HUES64 (cell line): Measurements from ENCODE around the gene CNDP2.

Source experiments
- H3K27ac ChIP-seq: 2 replicates; pipeline ENCODE4 v1.7.0; 2013; ENCODE audit warnings: low read depth, low read length, inconsistent platforms
- H3K27me3 ChIP-seq: 2 replicates; pipeline ENCODE4 v1.6.1; 2013; ENCODE audit warnings: mild to moderate bottlenecking, low read length; ENCODE audit not compliant: insufficient read depth
- H3K36me3 ChIP-seq: 2 replicates; pipeline ENCODE4 v1.6.1; 2013; ENCODE audit warnings: mild to moderate bottlenecking, low read length; ENCODE audit not compliant: insufficient read depth
- H3K4me1 ChIP-seq: 2 replicates; pipeline ENCODE4 v1.6.1; 2013; ENCODE audit warnings: mild to moderate bottlenecking, low read length, moderate library complexity; ENCODE audit not compliant: insufficient read depth
- H3K4me3 ChIP-seq: 2 replicates; pipeline ENCODE4 v1.5.1; 2013; ENCODE audit warnings: mild to moderate bottlenecking, low read length, moderate library complexity
- H3K9ac ChIP-seq: 2 replicates; pipeline ENCODE4 v1.6.1; 2013; ENCODE audit warnings: mild to moderate bottlenecking, low read depth, low read length
- H3K9me3 ChIP-seq: 2 replicates; pipeline ENCODE4 v1.6.1; 2013; ENCODE audit warnings: low read depth, low read length; ENCODE audit not compliant: insufficient read depth
- WGBS: fragments of 150-250, 120-280 bp; methylation state at CpG from one replicate; pipeline ENCODE4 v1.1.7; 2013; ENCODE audit warnings: missing lambda C conversion rate; 5-methylcytosine and 5-hydroxymethylcytosine counted together

The CNDP2 gene

DNA sequence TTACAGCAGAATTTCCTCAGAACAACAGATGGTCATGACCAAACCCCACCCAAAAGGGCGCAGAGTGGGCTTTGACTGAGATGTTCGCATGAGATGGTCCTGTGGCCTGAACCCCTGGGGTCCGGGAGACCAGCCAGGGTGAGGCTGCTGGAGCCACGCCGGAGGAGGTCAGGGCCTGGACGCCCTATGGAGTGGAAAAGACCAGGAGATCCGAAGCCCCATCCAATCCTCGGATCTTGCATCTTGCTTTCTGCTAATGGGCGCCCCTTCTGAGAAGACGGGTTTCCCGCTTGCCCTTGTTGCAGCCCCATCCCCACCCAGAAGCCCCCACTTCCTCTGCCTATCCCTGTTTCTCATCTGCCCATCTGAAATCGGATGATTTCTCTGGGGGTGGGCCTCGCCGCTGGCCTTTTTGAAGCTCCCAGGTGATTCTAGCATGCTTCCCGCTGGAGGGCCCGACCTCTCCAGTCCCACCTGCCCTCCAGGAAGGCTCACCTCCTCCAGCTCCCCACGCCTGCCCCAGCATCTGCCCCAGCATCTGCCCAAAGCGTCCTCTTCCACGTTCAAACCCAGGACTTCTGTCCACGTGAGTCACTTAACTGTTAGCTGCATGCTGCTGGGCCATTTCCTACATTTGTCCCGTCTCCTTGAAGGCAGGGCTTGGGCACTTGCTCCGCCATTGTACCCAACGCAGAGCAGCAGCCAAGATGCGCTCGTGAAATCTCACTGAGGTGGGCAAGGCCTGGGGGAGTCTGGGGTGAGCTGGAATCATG is 33.8 kb downstream of the CNDP2 start:
- Histone ChIP-seq H3K9ac (no peak overlapping the region), H3K4me3 (no peak overlapping the region), H3K36me3 (no peaks in the 10 kb centered on the region), H3K27me3 (no peaks in the 10 kb centered on the region), H3K9me3 (no peaks in the 10 kb centered on the region), H3K27ac (no peak overlapping the region), H3K4me1 (no peaks in the 10 kb centered on the region)
- WGBS = 94% methylated on average over 25 of the region's 25 CpGs

DNA sequence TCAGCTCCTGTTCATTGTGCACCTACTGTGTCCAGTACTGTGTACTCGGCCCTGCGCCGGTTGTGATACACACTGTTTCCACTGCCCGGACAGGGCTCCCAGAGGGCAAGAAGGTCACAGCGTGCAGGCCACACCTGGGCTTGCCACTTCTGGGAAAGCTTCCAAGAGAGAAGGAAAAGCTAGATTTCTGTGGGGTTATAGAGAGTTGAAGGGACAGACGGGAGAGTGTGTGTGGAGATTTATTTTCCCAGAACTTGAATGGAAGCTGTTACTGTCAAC is 34.4 kb downstream of the CNDP2 start:
- H3K36me3 ChIP-seq = no peaks in the 10 kb centered on the region
- no peaks in the 10 kb centered on the region for H3K27me3 ChIP-seq
- no peak overlapping the region for H3K9ac ChIP-seq
- no peak overlapping the region for H3K4me3 ChIP-seq
- no peaks in the 10 kb centered on the region for H3K9me3 ChIP-seq
- WGBS = 95% methylated on average over 6 of the region's 6 CpGs
- H3K27ac ChIP-seq = no peak overlapping the region
- no peaks in the 10 kb centered on the region for H3K4me1 ChIP-seq

DNA sequence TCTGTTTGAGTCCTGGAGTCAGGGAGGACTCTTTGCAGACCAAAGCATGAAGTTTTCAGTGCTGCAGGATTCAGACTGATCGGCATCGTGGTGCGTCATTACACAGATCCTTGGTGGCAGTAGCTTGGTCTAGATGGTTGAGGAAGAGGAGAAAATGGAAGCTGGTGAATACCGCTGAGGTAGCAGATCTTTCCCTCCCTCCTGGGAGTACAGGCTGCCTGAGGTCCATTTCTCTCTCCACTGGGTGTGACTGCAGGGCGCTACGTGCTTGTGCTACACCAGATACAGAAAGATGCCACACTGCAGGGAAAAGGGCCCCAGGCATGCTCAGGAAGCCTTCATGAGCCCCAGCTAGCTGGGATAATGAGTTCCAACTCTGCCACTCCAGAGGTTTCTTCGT is 34.9 kb downstream of the CNDP2 start:
- Histone ChIP-seq H3K4me3 (no peak overlapping the region), H3K27ac (no peak overlapping the region), H3K36me3 (no peaks in the 10 kb centered on the region), H3K27me3 (no peaks in the 10 kb centered on the region), H3K4me1 (no peaks in the 10 kb centered on the region), H3K9me3 (no peaks in the 10 kb centered on the region), H3K9ac (no peak overlapping the region)
- 93% methylated on average over 7 of the region's 7 CpGs for WGBS

DNA sequence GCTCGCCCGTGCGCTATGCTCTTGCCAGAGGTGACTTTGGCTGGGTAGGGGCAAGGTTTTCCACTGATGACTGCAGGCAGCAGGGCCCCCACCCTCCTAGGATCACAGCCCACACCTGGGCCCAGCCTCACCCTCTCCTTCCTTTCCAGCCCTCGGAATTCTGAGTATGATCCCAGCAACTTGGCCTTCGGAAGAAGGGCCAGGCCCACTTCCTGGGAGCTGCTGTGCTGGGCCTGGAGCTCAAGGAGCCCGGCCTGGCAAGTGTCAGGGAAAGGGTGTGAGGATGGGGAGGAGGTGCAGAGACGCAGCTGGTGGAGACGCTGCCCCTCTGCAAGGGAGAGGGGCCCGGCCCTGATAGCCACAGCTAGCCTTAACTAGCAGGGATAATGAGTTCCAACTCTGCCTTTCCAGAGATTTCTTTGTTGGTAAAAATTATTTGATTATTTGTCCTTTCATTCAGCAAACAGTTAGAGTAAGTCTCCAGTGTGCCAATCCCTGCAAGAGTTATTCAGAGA is 36.4 kb downstream of the CNDP2 start:
- H3K27ac ChIP-seq = no peak overlapping the region
- 82% methylated on average over 9 of the region's 9 CpGs for WGBS
- H3K4me1 ChIP-seq = no peaks in the 10 kb centered on the region
- H3K4me3 ChIP-seq = no peak overlapping the region
- no peaks in the 10 kb centered on the region for H3K9me3 ChIP-seq
- H3K9ac ChIP-seq = no peak overlapping the region
- no peaks in the 10 kb centered on the region for H3K27me3 ChIP-seq
- no peaks in the 10 kb centered on the region for H3K36me3 ChIP-seq

DNA sequence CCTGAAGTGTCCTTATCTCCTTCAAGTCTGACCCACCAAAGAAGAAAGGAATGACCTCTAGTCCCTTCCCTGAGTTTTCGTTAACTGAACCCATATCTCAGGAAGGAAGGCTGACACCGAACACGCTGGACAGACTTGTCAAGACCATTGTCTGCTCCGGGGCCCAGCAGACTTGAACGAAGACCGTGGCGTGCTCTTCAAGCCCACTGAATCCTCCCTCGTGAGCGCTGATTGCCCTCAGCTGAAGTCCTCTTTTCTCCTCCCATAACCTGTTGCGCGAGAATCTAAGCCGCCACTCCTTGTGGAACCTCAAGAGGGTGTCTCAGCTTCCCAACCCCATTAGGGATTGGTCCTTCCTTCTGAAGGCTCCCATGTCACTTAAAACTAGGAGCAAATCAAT is 37.5 kb downstream of the CNDP2 start:
- WGBS = 96% methylated on average over 12 of the region's 12 CpGs
- Histone ChIP-seq H3K36me3 (no peaks in the 10 kb centered on the region), H3K9me3 (no peaks in the 10 kb centered on the region), H3K27ac (no peak overlapping the region), H3K4me3 (no peak overlapping the region), H3K4me1 (no peaks in the 10 kb centered on the region), H3K27me3 (no peaks in the 10 kb centered on the region), H3K9ac (no peak overlapping the region)

DNA sequence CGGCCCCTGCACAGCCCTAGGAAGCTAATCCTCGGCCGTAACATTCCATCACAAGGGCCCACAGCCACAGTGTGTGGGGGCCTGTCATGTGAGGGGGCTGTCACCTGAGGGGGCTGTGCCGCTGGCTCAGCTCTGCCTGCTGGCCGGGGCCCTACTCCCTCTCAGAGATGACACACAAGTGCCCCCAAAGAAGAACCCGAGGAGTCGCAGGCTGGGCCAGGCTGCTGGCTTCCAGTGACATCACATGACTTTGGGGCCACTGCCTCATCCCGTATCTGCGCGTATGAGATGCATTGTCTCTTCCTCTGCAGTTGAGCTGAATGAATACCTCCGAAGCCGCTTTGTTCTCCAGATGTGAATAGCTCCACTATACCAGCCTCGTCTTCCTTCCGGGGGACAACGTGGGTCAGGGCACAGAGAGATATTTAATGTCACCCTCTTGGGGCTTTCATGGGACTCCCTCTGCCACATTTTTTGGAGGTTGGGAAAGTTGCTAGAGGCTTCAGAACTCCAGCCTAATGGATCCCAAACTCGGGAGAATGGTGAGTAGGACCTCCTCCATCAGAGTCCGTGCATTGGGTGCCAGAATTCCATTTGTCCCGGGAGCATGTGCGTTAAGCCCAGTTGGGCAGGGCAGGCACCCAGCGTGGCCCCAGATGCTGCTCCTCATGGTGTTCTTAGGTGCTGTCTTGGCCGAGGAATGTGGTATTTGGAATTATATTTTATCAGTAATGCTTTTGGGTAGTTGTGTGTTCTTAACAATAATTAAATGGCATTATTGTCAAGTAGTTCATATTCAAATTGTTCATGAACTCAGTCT is 38.2 kb downstream of the CNDP2 start, which contains the start of gene CNDP1:
TSS of gene CNDP1 (plus strand) at position 351 of the 820 bp plus-strand sequence. CDS start at position 519, 168 bp downstream.
- no peak within 1 kb of the TSS for H3K4me3 ChIP-seq
- H3K4me1 ChIP-seq = no peaks in the 10 kb centered on the region
- H3K9ac ChIP-seq = no peak within 1 kb of the TSS
- no peaks in the 10 kb centered on the region for H3K9me3 ChIP-seq
- 94% methylated on average over 21 of the region's 21 CpGs for WGBS
- H3K36me3 ChIP-seq = no peaks in the 10 kb centered on the region
- no peak within 1 kb of the TSS for H3K27ac ChIP-seq
- H3K27me3 ChIP-seq = no peaks in the 10 kb centered on the region

DNA sequence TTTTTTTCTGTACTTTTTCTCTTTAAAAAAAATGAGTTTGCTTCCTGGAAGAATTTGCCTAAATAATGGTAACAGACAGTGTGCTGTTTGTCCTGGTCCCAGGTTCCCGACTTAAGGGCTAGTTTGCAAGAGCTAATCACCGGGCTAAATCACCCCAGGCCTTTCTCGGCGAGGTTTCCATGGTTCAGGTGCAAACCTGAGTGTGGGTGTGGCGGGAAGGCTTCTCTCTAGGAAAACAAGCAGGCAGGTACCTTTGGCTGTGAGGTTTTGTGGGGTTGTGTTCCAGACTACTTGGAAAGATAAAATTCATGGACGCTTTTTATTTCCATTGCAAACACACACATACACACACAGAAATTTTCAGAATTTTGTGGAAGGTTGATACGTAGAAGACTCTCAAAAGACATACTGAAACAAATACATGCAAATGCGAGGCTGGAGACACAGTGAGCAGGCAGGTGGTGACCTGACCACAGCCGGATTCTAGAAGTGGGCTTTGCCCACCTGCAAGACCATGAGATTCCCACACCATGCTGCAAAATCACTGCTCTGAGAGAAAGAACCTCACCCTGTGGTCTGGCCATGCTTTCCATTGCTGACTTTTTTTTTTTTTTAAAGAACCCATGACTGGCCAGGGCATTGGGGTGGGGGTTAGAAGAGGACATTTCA is 39.0 kb downstream of the CNDP2 start:
- no peak overlapping the region for H3K27ac ChIP-seq
- H3K4me1 ChIP-seq = no peaks in the 10 kb centered on the region
- H3K9ac ChIP-seq = no peak overlapping the region
- no peaks in the 10 kb centered on the region for H3K36me3 ChIP-seq
- 89% methylated on average over 8 of the region's 9 CpGs for WGBS
- no peaks in the 10 kb centered on the region for H3K27me3 ChIP-seq
- H3K9me3 ChIP-seq = no peaks in the 10 kb centered on the region
- H3K4me3 ChIP-seq = no peak overlapping the region

DNA sequence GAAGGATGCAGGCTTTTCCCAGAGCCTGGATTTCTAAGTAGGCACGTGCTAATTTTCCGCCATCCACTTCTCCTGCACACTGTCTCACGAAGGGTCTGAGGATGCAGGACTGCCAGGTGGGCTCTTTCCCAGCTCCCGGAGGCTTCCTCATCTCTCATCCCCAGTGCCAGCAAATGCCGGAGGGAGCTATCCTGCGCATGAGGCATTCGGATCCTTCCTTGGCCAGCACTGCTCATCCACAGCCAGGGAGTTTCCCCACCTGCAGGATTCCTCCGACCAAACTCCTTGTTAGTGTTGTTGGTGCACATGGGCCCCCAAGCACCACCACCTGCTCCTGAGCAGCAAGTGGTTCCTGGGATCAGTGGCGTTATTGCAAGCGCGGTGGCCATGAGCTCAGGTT is 43.1 kb downstream of the CNDP2 start:
- Histone ChIP-seq H3K9me3 (no peaks in the 10 kb centered on the region), H3K36me3 (no peaks in the 10 kb centered on the region), H3K27ac (no peak overlapping the region), H3K9ac (no peak overlapping the region), H3K4me1 (no peaks in the 10 kb centered on the region), H3K4me3 (no peak overlapping the region), H3K27me3 (no peaks in the 10 kb centered on the region)
- WGBS = 93% methylated on average over 11 of the region's 11 CpGs

DNA sequence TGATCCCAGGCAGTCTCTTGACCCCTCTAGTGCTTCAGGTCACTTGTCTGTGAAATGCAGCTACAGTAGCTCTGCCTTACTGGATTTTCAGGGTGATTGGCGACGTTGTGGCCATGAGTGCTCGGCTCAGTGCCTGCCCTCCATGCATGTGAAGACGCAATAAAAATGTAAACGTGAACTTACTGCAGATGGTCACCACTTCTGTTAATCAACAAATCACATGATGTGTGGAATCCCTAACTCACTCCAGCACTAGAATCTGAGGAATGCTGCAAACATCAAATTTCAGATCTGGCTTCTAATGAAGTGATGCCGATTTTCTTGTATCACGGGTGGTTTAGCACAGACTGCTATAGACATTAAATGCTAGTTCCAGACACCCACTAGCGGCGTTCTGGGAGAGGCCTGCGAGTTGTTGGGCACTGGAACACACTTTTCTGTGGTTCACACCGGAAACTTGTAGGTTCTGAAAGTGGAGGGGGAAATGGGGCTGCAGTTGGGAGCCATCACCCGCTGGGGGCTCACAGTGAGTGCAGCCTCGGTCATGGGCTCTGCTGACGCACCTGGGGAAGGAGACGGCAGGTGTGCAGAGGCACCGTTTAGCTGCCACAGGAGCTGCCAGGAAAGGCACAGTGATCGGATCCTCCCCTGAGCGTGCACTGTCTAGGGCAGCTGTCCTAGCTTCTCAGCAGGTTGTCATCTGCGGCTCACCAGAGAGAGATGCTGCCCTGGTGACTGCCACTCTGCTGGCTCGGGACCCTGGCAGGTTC is 44.7 kb downstream of the CNDP2 start:
- Histone ChIP-seq H3K4me1 (no peaks in the 10 kb centered on the region), H3K27me3 (no peaks in the 10 kb centered on the region), H3K9ac (no peak overlapping the region), H3K27ac (no peak overlapping the region), H3K9me3 (no peaks in the 10 kb centered on the region), H3K36me3 (no peaks in the 10 kb centered on the region), H3K4me3 (no peak overlapping the region)
- WGBS = 88% methylated on average over 20 of the region's 20 CpGs

DNA sequence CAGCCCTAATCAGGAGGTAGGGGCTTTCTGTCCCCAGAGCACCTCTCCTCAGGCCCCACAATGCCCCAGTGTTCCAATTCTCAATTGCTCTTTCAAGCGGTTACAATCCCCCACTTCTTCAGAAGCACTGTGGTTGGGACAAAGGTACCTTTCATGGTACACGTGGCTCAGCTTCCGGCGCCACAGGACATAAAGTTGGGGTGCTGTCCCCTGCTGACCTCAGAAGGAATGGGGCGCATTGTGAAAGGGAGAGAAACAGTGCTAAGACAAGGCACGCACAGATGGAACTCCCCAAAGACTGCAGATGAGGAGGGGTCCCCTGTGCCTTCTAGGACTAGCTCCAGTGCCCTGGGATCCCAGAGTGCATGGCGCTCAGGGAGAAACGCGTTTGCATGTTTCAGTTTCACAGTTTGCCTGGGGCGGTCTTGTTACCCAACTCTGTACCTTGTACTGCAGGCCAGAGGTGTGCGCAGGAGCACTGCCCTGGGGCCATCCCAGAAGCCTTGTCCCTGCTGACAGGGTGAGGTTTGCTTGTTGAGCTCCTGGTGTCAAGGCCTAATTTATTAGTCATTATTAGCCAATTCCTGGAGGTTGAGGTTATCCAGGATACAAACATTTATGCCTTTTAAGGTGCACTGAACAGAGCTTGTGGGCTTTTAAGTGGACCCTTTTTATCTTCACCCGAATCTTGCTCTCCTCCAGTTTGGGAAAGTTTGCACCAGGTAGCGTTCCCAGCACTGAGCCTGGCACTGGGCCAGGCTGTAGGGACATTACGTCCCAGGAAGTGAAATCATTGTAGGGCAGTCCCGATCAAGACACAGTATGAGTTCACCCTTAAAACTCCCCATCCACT is 45.8 kb downstream of the CNDP2 start:
- Histone ChIP-seq H3K4me1 (no peaks in the 10 kb centered on the region), H3K9me3 (no peaks in the 10 kb centered on the region), H3K36me3 (no peaks in the 10 kb centered on the region), H3K4me3 (no peak overlapping the region), H3K9ac (no peak overlapping the region), H3K27ac (no peak overlapping the region), H3K27me3 (no peaks in the 10 kb centered on the region)
- 89% methylated on average over 15 of the region's 15 CpGs for WGBS
